Left ventricle myocardium inferior (tissue), 1 donor: ENCODE results near the gene ANKRD62. TPM values are rescaled to one million over a fixed set of nuclear protein-coding genes. Genes with fewer than 3 reads are reported as not detected.
"Not testable (repeated sequence)": the region's sequence is repeated elsewhere in the genome, so short reads cannot be mapped to it uniquely, and the experiment has no call there.

Experiments
- DNase-seq: peaks from one replicate; pipeline ENCODE4 v3.0.0-alpha.2; 2020
- H3K27ac ChIP-seq: fragments of 200-600 bp; replicated peaks from 2 replicates; pipeline ENCODE4 v1.8.0; 2021
- H3K27me3 ChIP-seq: fragments of 200-600 bp; 2 replicates; pipeline ENCODE4 v1.8.0; 2021; ENCODE audit warnings: low read depth
- H3K36me3 ChIP-seq: fragments of 200-600 bp; 2 replicates; pipeline ENCODE4 v1.8.0; 2021
- H3K4me1 ChIP-seq: fragments of 200-600 bp; 2 replicates; pipeline ENCODE4 v1.8.0; 2021
- H3K4me3 ChIP-seq: fragments of 200-600 bp; 2 replicates; pipeline ENCODE4 v1.8.0; 2021; ENCODE audit warnings: mild to moderate bottlenecking, moderate library complexity
- H3K9me3 ChIP-seq: fragments of 200-600 bp; replicated peaks from 2 replicates; pipeline ENCODE4 v1.8.0; 2021
- CTCF ChIP-seq: fragments of 200-600 bp; IDR thresholded peaks from 2 replicates; pipeline ENCODE4 v1.8.0; 2021; ENCODE audit warnings: antibody characterized with exemption, mild to moderate bottlenecking, borderline replicate concordance
- intact Hi-C: fragments of 100-400 bp; cut with micrococcal nuclease; formaldehyde crosslinking; loops from one replicate; pipeline ENCODE4 v1.11.0; 2022
- total RNA-seq: library from RNA; stranded (reverse); fragmentation: NEBNext Ultra II Directional; extraction: Animal tissue kit (Norgen Biotek cat#: 25700); gene quantifications from one replicate; pipeline ENCODE4 v1.2.1, GENCODE V29; 2021
- donor health status: DM: no; HTN: yes; CAD: no; lungs with severe emphysema.

ANKRD62 gene
- total RNA-seq, 1 donor from 2014 or later, result not detected

GRCh38 chr18:12076424-12077140 is 17.1 kb upstream of the ANKRD62 start:
- H3K27ac ChIP-seq, result peak overlapping the region; percentile 59
- no peak for TF ChIP-seq CTCF
- H3K27me3 ChIP-seq, result no peaks in the 10 kb centered on the region
- H3K4me1 ChIP-seq, result peaks cover 5% of the 10 kb centered on the region
- H3K9me3 ChIP-seq, result no peaks in the 10 kb centered on the region
- DNase-seq, result no peak
- peak overlapping the region; percentile 45 for H3K4me3 ChIP-seq
- intact Hi-C loops, result no loop called here
- H3K36me3 ChIP-seq, result no peaks in the 10 kb centered on the region

DNA sequence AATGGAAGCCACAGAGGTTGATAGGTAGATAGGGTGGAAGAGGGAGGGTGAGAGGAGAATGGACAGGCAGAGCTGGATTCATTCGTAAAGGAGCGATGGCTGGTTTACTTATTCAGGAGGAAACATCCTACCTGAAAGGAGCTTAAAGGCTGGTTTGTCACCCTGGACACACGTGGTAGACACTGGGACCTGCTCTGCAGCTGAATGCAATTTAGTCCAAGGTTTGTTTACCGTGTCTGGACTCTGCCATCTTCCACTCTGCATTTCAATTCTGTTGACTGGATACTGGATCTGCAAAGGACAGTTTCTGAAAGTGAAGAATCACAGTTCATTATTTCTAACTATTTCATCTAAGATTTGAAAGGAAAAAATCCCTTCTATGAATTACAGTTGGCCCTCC is 15.6 kb upstream of the ANKRD62 start:
- H3K4me3 ChIP-seq, H3K9me3 ChIP-seq, H3K4me1 ChIP-seq, DNase-seq, H3K36me3 ChIP-seq, H3K27me3 ChIP-seq, H3K27ac ChIP-seq, intact Hi-C loops: not testable (repeated sequence)

GRCh38 chr18:12079491-12080237 is 14.0 kb upstream of the ANKRD62 start:
- no peaks in the 10 kb centered on the region for H3K36me3 ChIP-seq
- no peak for DNase-seq
- peaks cover 5% of the 10 kb centered on the region for H3K4me1 ChIP-seq
- intact Hi-C loops, result no loop called here
- no peaks in the 10 kb centered on the region for H3K9me3 ChIP-seq
- no peak for TF ChIP-seq CTCF
- H3K27me3 ChIP-seq, result no peaks in the 10 kb centered on the region
- no peak overlapping the region for H3K27ac ChIP-seq
- H3K4me3 ChIP-seq, result no peak overlapping the region

DNA sequence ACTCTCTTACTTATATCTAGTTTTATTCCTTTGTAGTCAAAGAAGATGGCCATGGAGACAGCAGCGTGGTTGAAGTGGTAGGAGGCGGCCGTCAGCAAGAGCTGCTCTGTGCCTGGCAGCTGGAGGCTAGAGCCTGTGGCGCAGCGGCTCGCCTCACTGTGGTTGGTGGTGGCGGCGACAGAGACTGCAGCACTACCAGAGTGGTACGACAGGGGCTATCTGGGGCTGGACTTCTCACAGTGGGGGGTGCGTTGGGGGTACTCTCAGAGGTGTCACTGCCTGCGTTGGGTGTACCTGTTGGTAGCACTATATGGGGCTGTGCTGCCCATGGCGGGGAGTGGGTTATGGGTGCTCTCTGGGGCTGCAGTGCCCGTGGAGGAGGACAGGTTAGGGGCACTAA is 8.5 kb upstream of the ANKRD62 start:
- no peak for DNase-seq
- Histone ChIP-seq H3K4me3 (no peak overlapping the region), H3K4me1 (peaks cover under 1% of the 10 kb centered on the region), H3K9me3 (no peaks in the 10 kb centered on the region), H3K27ac (no peak overlapping the region), H3K27me3 (no peaks in the 10 kb centered on the region), H3K36me3 (no peaks in the 10 kb centered on the region)
- intact Hi-C loops, result no loop called here
- no peak for TF ChIP-seq CTCF

GRCh38 chr18:12085786-12086185 is 7.9 kb upstream of the ANKRD62 start:
- DNase-seq, result no peak
- H3K4me1 ChIP-seq, result no peaks in the 10 kb centered on the region
- intact Hi-C loops, result no loop called here

More at GRCh38 chr18:12085786-12086185, 7.9 kb upstream of the ANKRD62 start:
- Histone ChIP-seq H3K27me3 (no peaks in the 10 kb centered on the region), H3K9me3 (no peaks in the 10 kb centered on the region), H3K4me3 (no peak overlapping the region), H3K36me3 (no peaks in the 10 kb centered on the region), H3K27ac (no peak overlapping the region)
- no peak for TF ChIP-seq CTCF
